Uterus (tissue), 2 donors: Measurements from ENCODE around the gene CLSTN1.

ENCODE experiments used
- POLR2A ChIP-seq, 2 donors: fragments of 450-650 bp; IDR thresholded peaks; one replicate each; pipeline ENCODE4 v1.6.1; 2016; ENCODE audit warnings: antibody characterized with exemption in 2 of 2, mild to moderate bottlenecking in 1 of 2, moderate library complexity in 1 of 2
- TF ChIP-seq, protein P1 (sequence below), 4 experiments: fragments of 200-600 bp in 2 of 4; fragments of 450-650 bp in 2 of 4; sonication (generic) in 2 of 4; IDR thresholded peaks; one replicate each; pipeline ENCODE4 v1.5.1; 2016 to 2019; ENCODE audit warnings: antibody characterized with exemption in 4 of 4, mild to moderate bottlenecking in 2 of 4, moderate library complexity in 1 of 4

DNA sequence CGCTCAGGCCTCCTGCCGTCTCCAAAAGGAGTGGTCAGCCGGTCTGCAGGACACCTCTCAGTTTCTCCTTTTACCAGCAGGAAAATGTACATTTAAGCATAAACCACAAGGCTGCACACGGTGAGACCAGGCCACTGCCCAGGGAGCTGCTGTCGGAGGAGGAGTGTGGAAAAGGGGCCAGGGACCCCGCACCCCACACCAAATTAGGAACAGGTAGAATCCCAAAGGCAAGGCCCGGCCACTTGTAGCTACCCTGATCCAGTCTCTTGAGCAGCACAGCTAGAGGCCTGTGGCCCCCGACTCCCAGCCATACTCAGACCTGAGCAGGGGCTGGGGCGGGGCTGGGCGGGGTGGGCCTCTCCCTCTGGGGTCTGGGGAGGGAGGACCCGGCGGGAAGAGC, 94.2 kb downstream of the CLSTN1 start:
- TF ChIP-seq, protein P1, sequence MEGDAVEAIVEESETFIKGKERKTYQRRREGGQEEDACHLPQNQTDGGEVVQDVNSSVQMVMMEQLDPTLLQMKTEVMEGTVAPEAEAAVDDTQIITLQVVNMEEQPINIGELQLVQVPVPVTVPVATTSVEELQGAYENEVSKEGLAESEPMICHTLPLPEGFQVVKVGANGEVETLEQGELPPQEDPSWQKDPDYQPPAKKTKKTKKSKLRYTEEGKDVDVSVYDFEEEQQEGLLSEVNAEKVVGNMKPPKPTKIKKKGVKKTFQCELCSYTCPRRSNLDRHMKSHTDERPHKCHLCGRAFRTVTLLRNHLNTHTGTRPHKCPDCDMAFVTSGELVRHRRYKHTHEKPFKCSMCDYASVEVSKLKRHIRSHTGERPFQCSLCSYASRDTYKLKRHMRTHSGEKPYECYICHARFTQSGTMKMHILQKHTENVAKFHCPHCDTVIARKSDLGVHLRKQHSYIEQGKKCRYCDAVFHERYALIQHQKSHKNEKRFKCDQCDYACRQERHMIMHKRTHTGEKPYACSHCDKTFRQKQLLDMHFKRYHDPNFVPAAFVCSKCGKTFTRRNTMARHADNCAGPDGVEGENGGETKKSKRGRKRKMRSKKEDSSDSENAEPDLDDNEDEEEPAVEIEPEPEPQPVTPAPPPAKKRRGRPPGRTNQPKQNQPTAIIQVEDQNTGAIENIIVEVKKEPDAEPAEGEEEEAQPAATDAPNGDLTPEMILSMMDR (IDR thresholded peaks at IDR 0.05), result no peak
- TF ChIP-seq POLR2A (IDR thresholded peaks at IDR 0.05), result no peak
